Frontal cortex (tissue), 4 donors: Measurements from ENCODE around the gene NEURL1. TPM values are rescaled to one million over a fixed set of nuclear protein-coding genes. Genes with fewer than 3 reads are reported as not detected.

Experiments
- DNase-seq, 2 donors: peaks; one replicate each; pipeline ENCODE4 v3.0.0; 2012; ENCODE audit warnings: low spot score in 2 of 2
- FAIRE-seq: peaks from 2 replicates; lab custom pipeline; 2012; peaks lifted over from hg19 to GRCh38; lab: Jason Lieb, UNC
- total RNA-seq: library from RNA; depleted of rRNA; stranded (reverse); fragments of >200 nt; gene quantifications from one replicate; pipeline ENCODE4 v1.2.3, GENCODE V29; 2014
- donor health status: control.
- donor health status: control.
- donor health status: control.

Gene NEURL1
- total RNA-seq, 1 donor from 2014 or later, result 25.7 TPM

DNA sequence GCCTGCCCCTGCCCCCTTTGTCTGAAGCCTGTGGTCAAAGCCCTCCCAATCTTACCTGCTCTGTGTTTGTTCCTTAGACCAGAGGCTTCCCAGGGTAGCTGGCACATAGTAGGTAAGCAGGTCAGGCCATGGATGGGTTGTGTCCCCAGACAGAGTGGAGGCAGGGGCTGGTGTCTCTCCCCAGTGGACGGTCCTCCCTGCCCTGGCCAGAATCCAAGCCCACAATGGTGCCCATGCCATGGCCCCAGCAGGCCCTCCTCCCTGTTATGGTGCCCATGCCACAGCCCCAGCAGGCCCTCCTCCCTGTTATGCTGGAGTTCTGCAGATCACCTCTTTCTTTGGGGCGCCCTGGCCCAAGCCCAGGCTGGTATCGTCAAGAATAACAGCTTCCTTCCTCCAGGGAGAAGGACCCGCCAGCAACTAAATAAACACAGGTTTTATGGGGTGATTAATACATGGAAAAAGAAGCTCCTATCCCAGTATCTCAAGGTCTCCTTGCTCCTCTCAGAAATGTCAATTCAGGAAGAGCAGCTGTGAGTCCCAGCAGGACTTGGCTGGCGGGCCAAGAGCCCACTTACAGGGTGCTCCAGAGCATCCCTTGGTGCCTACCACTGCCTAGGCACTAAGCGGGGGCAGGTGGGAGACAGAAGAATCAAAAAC, 82.0 kb downstream of the NEURL1 start:
- DNase-seq, result no peak
- FAIRE-seq, result no peak

DNA sequence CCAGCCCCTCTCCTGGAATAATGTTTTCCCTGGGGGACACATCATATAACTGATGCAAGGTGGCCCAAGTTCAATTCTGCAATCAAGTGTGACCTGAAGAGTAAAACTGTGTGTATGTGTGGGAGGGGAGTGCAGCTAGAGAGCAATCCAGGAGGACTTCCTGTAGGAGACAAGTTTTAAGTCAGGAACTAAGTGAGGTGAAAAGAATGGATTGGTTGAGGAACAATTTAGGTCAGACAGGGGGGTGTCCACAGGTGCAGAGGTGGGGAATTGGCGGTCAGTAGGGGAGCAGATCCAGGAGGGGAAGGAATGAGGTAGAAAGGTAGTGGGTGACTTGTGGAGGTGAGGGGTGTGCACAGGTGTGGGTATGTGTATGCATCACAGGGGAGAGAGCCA, 82.6 kb downstream of the NEURL1 start:
- DNase-seq (no peak), FAIRE-seq (no peak)

DNA sequence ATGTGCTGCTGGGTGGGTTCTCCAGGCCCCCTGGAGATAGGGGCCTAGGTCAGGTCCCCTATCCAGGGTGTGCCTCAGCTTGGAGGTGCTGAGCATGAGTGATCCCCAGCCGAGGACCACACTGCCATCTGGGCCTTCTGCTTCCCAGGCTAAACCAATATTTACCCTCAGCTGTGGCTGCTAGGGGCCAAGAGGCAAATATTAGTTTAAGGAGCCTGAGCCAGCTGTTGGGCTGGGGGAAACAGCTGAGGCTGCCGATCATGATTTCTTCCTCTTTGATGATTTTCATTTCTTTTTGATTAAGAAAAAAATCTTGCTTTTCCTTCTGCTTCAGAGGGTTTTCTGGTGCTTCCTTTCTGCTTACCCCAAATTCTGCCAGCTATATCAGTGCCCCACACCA, 83.4 kb downstream of the NEURL1 start:
- no peak for DNase-seq
- no peak for FAIRE-seq

DNA sequence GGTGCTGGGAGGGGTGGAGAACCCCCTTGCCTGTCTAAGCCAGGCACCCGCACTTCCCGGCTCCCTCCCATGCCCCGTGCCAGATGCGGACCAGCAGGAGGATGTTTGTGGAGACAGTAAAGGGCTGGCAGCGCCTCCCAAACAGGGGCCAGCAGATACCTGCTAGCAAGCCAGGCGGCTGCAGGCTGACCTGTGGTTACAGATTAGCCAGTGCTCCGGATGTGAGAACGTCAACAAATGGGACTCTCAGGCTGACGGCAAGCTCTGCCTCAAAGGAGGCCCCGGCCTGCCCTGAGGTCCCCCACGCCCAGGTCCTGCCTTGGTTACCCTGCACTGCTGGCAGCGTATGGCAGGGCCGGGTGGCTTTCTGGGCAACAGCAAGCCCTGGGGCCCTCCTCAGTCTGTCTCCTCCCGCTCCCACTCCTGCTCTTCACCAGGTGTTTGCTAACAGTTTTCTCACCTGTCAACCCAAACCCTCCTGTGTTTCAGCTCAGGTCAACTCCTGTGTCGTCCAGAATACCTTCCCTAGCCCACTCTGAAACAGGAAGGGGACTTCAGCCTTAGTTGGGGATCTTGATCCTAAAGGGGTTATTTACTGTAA, 85.4 kb downstream of the NEURL1 start:
- FAIRE-seq (no peak), DNase-seq (no peak)

DNA sequence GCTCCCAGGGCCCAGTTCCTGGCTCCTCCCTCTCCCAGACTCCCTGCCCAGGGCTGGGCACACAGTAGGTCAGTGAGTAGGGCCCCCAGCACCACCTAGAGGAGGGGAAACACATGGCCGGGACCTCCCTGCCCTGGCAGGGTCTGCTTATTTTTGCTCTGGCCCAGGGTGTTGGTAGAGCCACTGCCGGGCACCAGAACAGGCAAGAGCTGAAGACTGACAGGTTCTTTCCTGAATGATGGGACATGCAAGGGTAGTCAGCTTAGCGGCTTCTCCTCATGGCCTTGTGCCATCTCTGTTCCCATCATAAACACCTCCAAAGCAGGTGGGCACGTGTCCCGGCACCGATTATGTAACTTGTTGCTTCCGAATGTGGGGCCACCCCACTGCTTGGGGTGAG, 86.5 kb downstream of the NEURL1 start:
- FAIRE-seq, result no peak
- DNase-seq, result no peak

DNA sequence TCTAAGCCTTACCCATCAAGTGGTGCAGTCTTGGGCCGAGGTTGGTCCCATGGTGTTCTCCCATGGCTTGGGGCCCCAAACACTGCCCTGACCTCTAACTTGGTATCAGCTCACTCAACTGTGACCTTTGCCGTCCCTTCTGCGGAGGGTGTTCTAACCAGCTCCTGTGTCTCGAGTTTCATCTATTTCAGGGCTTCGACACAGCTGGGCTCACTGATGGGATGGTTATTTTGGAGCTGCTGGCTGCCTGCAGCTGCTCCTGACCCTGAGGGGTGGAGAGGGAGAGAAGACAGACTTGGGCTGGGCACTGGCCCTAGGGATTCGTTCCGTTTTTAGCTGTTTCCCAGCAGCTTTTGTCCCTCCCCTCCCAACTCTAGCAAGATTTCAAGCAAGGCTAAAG, 86.9 kb downstream of the NEURL1 start:
- DNase-seq (no peak), FAIRE-seq (no peak)

DNA sequence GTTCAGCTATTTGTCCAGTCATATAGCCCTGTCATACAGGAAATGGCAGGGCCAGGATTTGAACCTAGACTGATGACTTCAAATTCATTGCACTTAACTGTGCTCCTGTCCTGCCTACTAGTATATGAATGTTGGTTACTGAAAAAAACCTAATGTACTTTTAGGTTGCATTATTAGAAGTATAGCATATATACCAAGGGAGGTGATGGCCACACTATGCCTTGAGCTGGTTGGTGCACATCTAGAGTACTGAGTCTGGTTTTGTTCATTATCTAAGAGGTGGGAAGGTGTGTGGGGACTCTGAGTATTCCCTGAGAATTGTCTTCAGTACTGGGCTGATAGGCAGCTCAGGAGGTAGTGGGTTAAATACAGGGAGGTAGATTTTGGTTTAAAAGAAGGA, 88.0 kb downstream of the NEURL1 start:
- FAIRE-seq (no peak), DNase-seq (no peak)

DNA sequence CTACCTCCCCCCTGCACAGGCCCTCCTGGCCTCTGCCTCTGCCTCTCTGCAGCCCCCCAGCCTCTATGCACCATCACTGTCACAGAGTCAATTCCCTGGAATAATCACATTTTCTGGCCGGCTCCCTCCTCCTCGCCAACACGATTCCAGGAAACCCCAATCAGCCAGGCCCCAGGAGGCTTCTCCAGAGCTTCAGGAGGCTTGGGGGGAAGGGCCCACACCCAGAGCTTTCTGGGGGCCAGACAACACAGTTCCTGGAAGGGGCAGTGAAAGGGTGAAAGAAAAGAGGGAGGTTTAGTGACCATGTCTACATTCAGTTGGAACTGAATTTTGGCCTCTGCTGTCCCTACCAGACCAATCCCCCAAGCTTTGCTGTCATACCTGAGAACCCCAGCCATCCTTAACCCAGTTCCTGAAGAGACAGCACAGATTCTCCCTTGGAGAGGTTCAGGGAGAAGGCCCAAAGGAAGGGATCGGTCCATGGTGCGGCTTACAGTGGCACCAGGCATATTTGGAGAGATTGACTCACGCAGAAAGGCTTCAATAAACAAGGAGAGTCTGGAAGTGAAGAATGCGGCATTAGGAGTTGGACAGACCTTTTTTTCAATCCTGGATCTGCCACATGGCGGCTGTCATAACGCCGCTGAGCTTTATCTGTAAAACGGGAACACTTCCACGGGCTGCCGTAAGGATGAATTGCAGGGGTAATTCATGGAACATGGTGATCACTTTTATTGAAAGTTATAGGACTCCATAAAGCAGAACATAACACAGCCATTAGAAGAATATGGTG, 89.0 kb downstream of the NEURL1 start:
- DNase-seq (no peak), FAIRE-seq (no peak)

DNA sequence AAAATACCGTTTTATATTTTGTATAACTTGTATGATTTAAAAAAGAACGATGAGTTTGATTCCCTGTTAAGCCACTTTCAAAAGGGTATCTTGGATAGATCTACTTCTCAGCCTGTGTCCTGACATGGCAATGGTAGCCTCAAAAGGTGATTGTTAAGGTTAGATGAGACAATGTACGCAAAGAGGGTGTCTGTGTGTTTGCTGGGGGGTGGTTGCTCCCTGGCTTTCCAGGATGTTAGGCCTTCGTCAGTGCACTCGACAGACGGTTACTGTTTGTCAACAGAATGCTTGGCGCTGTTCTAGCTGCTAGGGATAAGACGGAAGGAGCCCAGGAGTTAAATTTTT, 90.3 kb downstream of the NEURL1 start:
- DNase-seq (no peak), FAIRE-seq (no peak)

DNA sequence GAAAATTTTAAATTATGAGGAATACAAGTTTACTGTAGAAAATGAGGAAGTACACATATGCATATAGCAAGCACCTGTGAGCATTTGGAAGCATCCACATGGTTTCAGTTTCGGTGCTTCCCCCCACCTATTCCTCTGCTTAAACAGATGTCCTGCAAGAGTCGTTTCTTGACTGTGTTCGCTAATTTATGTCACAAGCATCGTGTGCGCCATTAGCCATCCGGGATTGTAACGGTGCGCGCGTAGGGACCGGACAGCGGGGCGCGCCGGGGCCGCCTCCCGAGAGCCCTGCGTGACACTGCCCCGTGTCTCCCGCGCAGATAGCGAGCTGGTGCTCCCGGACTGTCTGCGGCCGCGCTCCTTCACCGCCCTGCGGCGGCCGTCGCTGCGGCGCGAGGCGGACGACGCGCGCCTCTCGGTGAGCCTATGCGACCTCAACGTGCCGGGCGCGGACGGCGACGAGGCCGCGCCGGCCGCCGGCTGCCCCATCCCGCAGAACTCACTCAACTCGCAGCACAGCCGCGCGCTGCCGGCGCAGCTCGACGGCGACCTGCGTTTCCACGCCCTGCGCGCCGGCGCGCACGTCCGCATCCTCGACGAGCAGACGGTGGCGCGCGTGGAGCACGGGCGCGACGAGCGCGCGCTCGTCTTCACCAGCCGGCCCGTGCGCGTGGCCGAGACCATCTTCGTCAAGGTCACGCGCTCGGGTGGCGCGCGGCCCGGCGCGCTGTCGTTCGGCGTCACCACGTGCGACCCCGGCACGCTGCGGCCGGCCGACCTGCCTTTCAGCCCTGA, 90.9 kb downstream of the NEURL1 start:
- DNase-seq, result peak; percentile 44 to 63
- FAIRE-seq, result no peak

DNA sequence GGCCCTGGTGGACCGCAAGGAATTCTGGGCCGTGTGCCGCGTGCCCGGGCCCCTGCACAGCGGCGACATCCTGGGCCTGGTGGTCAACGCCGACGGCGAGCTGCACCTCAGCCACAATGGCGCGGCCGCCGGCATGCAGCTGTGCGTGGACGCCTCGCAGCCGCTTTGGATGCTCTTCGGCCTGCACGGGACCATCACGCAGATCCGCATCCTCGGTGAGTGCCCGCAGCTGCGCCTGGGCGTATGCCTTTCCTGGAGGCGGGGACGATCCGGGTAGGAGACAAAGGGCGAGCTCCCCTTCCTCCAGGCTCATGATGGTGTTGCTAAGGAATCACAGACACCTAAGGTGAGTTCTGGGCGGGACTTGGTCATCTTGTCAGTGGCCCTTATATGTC, 91.5 kb downstream of the NEURL1 start:
- DNase-seq (no peak), FAIRE-seq (no peak)

DNA sequence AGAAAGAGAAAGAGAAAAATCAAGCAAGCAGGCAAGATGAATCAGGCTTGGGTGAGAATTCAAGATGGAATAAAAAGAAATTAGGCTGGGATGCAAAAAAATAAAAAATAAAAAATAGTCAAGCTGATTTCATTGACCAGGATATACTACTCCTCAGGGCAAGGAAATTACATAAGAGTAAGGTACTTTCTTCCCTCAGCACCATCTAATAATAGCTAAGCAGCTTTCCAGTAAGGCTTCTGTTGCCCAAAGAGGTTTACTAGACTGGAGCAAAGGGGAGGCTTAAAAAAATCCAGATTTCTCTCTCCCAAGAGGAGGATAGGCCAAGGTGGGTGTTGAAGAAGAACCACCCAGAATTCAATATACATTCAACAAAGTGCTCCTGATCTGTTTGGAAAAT, 93.6 kb downstream of the NEURL1 start:
- DNase-seq, result no peak
- no peak for FAIRE-seq

DNA sequence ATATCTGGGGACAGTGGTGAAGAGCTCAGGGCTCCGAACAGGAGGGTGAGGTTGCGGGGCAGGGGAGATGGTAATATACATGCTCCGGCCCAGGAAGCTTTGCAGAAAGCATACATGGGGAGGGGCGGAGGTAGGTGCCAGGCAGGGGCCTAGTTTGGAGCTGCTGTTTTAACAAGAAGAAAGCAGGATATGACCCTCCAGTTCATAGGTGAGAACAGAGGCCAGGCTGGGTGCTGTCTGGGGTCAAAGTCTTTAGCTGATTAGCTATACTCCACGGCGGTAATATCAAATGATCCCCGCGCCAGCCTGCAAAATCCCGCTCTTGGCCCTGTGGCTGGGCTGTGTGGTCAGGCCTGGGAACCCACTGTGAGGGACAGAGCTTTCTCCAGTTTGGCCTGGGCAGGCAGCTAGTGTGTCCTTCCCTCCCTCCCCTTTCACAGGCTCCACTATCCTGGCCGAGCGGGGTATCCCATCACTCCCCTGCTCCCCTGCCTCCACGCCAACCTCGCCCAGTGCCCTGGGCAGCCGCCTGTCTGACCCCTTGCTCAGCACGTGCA, 95.6 kb downstream of the NEURL1 start:
- no peak for FAIRE-seq
- DNase-seq, result no peak

DNA sequence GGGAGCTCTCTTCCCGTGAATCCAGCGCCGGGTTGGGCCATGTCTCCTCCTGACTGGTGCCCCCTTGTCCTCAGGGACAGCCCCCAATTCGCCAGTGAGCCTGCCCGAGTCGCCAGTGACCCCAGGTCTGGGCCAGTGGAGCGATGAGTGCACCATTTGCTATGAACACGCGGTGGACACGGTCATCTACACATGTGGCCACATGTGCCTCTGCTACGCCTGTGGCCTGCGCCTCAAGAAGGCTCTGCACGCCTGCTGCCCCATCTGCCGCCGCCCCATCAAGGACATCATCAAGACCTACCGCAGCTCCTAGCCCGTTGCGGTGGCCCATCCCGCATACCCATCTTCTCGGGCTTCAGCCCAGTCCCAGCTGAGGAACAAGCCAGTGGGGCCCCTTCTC, 96.6 kb downstream of the NEURL1 start:
- no peak for DNase-seq
- no peak for FAIRE-seq

DNA sequence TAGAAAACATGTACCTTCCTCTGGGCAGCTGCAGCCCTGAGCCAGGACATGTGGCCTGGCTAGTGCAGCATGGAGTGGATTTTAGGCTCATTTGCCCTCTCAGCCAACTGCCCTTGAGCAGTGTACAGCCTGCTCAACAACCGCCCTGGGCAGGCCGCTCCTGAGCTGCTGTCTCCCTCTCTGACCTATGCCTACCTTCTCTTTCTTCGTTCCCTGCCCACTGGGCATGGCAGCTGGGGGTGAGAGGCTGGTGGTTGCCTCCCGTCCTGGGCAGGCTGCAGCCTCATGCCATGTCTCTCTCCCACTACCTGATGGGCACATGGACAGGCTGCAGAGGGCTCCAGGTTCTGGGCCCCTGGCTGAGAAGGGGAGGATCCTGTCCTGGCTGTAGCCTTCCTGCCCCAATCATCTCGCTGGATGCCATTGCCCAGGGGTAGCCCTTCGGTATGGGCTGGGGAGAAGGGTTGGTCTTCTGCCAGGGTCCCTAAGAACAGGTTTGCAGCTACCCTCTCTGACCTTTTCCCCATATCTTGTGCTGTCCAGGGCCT, 97.3 kb downstream of the NEURL1 start:
- no peak for FAIRE-seq
- no peak for DNase-seq

DNA sequence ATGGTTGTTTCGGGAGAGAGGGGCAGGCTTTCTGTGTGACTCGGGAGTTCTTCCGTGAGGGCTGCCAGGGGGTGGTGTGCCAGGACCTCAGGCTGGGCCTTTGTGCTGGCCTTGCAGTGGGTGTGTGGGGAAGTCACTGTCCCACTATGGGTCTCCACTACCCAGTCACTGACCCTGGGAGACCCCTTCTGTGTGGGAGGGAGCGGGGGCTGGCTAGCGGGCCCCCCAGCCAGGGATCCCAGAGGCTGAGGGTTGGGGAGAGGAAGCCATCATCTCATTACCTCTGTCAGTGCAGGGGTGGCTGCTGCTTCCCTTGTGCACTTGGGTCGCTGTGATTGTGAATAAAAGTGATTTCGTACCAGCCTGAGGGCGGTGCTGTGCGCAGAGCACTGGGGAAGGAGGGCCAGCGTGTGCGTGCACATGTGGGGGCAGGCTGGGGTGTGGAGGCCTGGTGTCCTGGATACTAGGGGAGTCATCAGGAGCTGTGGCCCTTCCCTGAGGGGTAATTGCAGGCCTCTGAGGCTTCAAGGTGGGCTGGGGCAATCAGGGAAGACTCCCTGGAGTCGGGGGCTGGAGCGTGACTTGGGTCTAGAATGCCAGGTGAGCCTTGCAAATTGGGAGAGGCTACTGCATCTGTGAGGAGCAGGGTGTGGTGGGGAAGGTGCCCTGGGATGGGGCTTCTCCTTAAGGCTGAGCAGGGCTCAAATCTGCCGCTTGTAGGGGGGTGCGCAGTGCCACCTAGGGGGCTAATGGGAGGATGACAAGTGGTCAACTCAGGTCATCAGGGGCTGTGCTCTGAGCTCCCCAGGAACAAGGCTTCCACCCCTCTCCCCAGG, 98.9 kb downstream of the NEURL1 start:
- FAIRE-seq (no peak), DNase-seq (peak in 1 of 2 donors; percentile 64)

DNA sequence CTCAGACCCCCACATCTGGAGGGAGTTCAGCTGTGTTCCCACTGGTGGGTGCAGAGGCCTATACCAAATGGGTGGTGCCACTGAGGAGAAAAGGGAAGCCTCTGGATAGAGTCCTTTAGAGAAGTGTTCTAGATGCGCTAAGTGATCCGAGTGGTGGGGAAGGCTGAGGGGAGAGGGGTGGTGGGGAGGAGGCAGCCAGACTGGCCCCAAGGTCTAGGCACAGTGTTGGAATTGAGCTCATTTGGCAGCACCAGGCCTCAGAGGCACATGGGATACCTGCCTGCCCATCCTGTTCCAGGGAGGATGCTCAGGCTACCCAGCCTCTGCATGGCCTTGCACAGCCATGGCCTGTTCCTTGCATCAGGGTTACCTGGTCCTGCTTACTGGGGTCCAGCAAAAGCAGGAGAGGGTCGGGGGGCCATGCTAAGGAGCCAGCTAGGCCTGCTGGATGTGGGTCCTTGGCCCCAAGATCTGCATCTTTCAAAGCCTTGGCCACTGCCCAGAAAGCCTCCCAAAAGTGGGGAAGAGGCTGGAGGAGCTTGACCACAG, 99.6 kb downstream of the NEURL1 start:
- DNase-seq (no peak), FAIRE-seq (no peak)

DNA sequence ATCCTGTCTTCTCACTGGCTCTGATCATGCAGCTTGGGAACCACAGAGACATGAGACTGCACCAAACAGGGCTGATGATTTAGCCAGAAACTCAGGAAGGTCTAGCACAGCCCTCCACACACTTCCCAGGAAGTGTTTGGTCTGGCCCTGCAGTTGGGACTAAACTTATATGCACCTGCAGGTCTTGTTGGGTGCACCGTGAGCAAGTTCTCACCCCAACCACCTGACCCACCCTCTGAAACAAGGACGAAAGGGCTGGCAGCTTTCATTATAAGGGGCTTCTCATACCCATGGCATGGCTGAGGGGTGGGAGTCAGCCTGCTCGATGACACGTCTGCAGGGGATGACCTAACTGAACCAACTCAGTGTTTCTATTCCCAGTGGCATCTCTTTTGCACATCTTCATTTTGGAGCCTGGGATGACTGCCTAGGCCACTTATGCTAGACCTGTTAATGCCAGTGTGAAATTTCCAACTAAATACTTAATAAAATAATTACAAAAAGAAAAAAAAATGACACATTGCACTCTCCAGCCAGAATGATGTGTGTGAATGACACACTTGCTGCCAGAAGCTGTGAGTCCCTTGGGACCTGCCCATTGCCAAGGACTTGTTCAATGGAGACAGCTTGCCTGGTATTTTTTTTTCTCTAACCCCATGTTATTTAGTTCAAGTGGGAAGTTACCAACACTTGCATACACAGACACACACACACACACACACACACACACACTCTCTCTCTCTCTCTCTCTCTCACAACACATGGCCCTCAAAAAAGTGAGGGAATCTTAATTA, 102.6 kb downstream of the NEURL1 start:
- DNase-seq (no peak), FAIRE-seq (no peak)
